ENCODE measurements around the gene EBF3.

DNA sequence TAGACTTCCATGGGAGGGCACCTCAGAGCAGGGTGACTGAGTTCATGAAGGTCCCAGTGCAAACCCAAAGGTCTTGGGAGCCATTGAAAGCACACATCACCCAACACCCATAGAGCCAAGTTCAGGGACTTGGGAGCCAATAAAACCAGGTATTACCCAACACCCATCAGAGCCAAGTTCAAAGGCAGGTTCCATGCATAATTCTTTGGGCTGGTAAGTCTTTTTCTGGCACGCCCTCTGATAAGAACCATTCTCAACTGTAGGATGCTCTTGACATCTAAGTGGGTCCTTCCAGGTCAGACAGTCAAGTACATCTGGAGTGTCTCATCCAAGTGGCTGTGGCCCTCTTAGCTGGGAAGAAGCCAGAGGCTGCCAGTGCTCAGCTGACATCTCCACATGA lies 63.2 kb downstream of the EBF3 start:
- TF ChIP-seq, protein P1, sequence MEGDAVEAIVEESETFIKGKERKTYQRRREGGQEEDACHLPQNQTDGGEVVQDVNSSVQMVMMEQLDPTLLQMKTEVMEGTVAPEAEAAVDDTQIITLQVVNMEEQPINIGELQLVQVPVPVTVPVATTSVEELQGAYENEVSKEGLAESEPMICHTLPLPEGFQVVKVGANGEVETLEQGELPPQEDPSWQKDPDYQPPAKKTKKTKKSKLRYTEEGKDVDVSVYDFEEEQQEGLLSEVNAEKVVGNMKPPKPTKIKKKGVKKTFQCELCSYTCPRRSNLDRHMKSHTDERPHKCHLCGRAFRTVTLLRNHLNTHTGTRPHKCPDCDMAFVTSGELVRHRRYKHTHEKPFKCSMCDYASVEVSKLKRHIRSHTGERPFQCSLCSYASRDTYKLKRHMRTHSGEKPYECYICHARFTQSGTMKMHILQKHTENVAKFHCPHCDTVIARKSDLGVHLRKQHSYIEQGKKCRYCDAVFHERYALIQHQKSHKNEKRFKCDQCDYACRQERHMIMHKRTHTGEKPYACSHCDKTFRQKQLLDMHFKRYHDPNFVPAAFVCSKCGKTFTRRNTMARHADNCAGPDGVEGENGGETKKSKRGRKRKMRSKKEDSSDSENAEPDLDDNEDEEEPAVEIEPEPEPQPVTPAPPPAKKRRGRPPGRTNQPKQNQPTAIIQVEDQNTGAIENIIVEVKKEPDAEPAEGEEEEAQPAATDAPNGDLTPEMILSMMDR (IDR thresholded peaks at IDR 0.05), result no peak
- TF ChIP-seq EP300 (IDR thresholded peaks at IDR 0.05), result no peak
- no peak for TF ChIP-seq POLR2AphosphoS5 (IDR thresholded peaks at IDR 0.05)
